B cell (primary cell): ENCODE measurements around the gene DNASE2. TPM values are rescaled to one million over a fixed set of nuclear protein-coding genes. Genes with fewer than 3 reads are reported as not detected.
A peak's percentile ranks its signal among the peaks of the same experiment; 100 is the strongest.

ENCODE experiments used
- ATAC-seq: fragments of 200-7000 bp; cut with Tn5 transposase; one replicate; pipeline ENCODE4 v1.10.0; 2021; ENCODE audit warnings: low read depth, mild to moderate bottlenecking, moderate number of reproducible peaks, moderate library complexity
- CTCF ChIA-PET: fragments of 350-600 bp; sonication (Branson Sonifier 250); formaldehyde crosslinking; loops from one replicate; lab custom pipeline; 2021; ENCODE audit warnings: antibody characterized with exemption, inconsistent platforms; lab: Charles Lee
- POLR2A ChIA-PET: fragments of 350-600 bp; sonication (Branson Sonifier 250); formaldehyde crosslinking; loops from one replicate; lab custom pipeline; 2021; ENCODE audit warnings: antibody characterized with exemption; lab: Charles Lee
- DNase-seq: peaks from one replicate; pipeline ENCODE4 v3.0.0; 2013
- H2AFZ ChIP-seq: 2 replicates; pipeline ENCODE4 v1.6.1; 2012; ENCODE audit warnings: mild to moderate bottlenecking, low read depth, low read length; ENCODE audit not compliant: insufficient read depth, poor library complexity, severe bottlenecking
- H3K27ac ChIP-seq, 2 donors: 1 replicate in 1 of 2; 2 replicates in 1 of 2; pipeline ENCODE4 v1.5.1; 2012 to 2013; ENCODE audit warnings: low read length in 2 of 2, mild to moderate bottlenecking in 2 of 2, moderate library complexity in 1 of 2
- H3K27me3 ChIP-seq, 4 experiments: fragments of 200-600 bp in 1 of 4; sonication (generic) in 1 of 4; replicated peaks in 1 of 4; 1 replicate in 2 of 4; 2 replicates in 2 of 4; pipeline versions ENCODE4 v1.6.1 to v1.7.0; 2013 to 2016; ENCODE audit warnings: low read length in 3 of 4, mild to moderate bottlenecking in 2 of 4, mixed read lengths in 1 of 4, moderate library complexity in 1 of 4; ENCODE audit not compliant: insufficient read depth in 4 of 4, control insufficient read depth in 3 of 4; ENCODE audit errors: control extremely low read depth in 1 of 4
- H3K36me3 ChIP-seq, 2 experiments: replicated peaks in 1 of 2; 1 replicate in 1 of 2; 2 replicates in 1 of 2; pipeline versions ENCODE4 v1.6.1 to v1.7.1; 2013; ENCODE audit warnings: low read length in 1 of 2; ENCODE audit not compliant: insufficient read depth in 2 of 2, control insufficient read depth in 1 of 2; ENCODE audit errors: control extremely low read depth in 1 of 2, extremely low read depth in 1 of 2
- H3K4me1 ChIP-seq, 2 donors: fragments of 200-600 bp in 1 of 2; sonication (generic) in 1 of 2; 1 replicate in 1 of 2; 2 replicates in 1 of 2; pipeline versions ENCODE4 v1.5.1 to v1.6.1; 2013 to 2017; ENCODE audit warnings: low read length in 2 of 2; ENCODE audit not compliant: control insufficient read depth in 2 of 2, insufficient read depth in 2 of 2
- H3K4me2 ChIP-seq: replicated peaks from 2 replicates; pipeline ENCODE3; 2012; ENCODE audit warnings: mild to moderate bottlenecking, low read depth, low read length; ENCODE audit not compliant: poor library complexity, severe bottlenecking
- H3K4me3 ChIP-seq, 5 experiments: fragments of 200-600 bp in 1 of 5; sonication (generic) in 1 of 5; 1 replicate in 3 of 5; 2 replicates in 2 of 5; pipeline versions ENCODE4 v1.5.1 to v1.7.0; 2011 to 2016; ENCODE audit warnings: low read length in 4 of 5, mild to moderate bottlenecking in 4 of 5, low read depth in 2 of 5, control low read depth in 1 of 5, moderate library complexity in 1 of 5; ENCODE audit not compliant: insufficient read depth in 1 of 5; ENCODE audit errors: control extremely low read depth in 1 of 5, extremely low read depth in 1 of 5
- H3K79me2 ChIP-seq: fragments of 200-600 bp; sonication (generic); one replicate; pipeline ENCODE4 v1.6.0; 2016; ENCODE audit warnings: low read length; ENCODE audit not compliant: control insufficient read depth, insufficient read depth
- H3K9ac ChIP-seq: fragments of 200-600 bp; sonication (generic); 2 replicates; pipeline ENCODE4 v1.6.1; 2017; ENCODE audit warnings: mild to moderate bottlenecking, low read length, moderate library complexity
- H3K9me3 ChIP-seq, 3 donors: one replicate each; pipeline versions ENCODE4 v1.6.1 to v1.7.1; 2013; ENCODE audit warnings: low read length in 2 of 3; ENCODE audit not compliant: control insufficient read depth in 2 of 3, insufficient read depth in 1 of 3; ENCODE audit errors: control extremely low read depth in 1 of 3
- H4K20me1 ChIP-seq: 2 replicates; pipeline ENCODE4 v1.6.0; 2012; ENCODE audit warnings: mild to moderate bottlenecking, low read length; ENCODE audit not compliant: insufficient read depth, control insufficient read depth, poor library complexity, severe bottlenecking
- H3K27ac Mint-ChIP-seq: one replicate; pipeline ENCODE4 v1.8.0; 2021; ENCODE audit warnings: mixed read lengths
- H3K27me3 Mint-ChIP-seq: one replicate; pipeline ENCODE4 v1.8.0; 2021; ENCODE audit warnings: mixed read lengths
- H3K4me1 Mint-ChIP-seq: one replicate; pipeline ENCODE4 v1.8.0; 2021; ENCODE audit warnings: mixed read lengths
- H3K4me3 Mint-ChIP-seq: one replicate; pipeline ENCODE4 v1.8.0; 2021; ENCODE audit warnings: mixed read lengths
- H3K9me3 Mint-ChIP-seq: one replicate; pipeline ENCODE4 v1.8.0; 2022; ENCODE audit warnings: mixed read lengths; ENCODE audit not compliant: insufficient read depth
- CTCF ChIP-seq: fragments of 200-600 bp; IDR thresholded peaks from one replicate; pipeline ENCODE4 v1.8.0; 2022; ENCODE audit warnings: antibody characterized with exemption, mild to moderate bottlenecking
- EZH2 ChIP-seq: IDR thresholded peaks from 2 replicates; pipeline ENCODE4 v1.6.1; 2012; ENCODE audit warnings: borderline replicate concordance, low read depth, mild to moderate bottlenecking, moderate library complexity, low read length; ENCODE audit not compliant: insufficient read depth, poor library complexity, severe bottlenecking
- WGBS: methylation state at CpG from one replicate; pipeline ENCODE4 v1.1.5; 2013; ENCODE audit warnings: missing lambda C conversion rate; ENCODE audit not compliant: insufficient coverage; 5-methylcytosine and 5-hydroxymethylcytosine counted together
- intact Hi-C: fragments of 100-400 bp; cut with micrococcal nuclease; formaldehyde crosslinking; loops from one replicate; pipeline ENCODE4 v1.10.0; 2022
- polyA plus RNA-seq: library from polyadenylated mRNA; depleted of rRNA; stranded (reverse); fragments of >200 nt; gene quantifications from 2 replicates; pipeline ENCODE4 v1.2.3, GENCODE V29; 2012
- total RNA-seq, 2 donors: library from RNA; stranded (reverse); fragments of 120-200 nt in 1 of 2; gene quantifications; 1 replicate in 1 of 2; 2 replicates in 1 of 2; pipeline versions ENCODE4 v1.2.3 to v1.2.4, GENCODE V29; 2013 to 2022

DNASE2 gene
- total and polyA plus RNA-seq, 2 donors (not counting 1 experiment from before 2014, with no cell fraction given), result 24.9 to 26.6 TPM

GRCh38 chr19:12866416-12867119 is 14.7 kb downstream of the DNASE2 start:
- H3K36me3 ChIP-seq, result no peaks in the 10 kb centered on the region
- no peak for ATAC-seq
- no peaks in the 10 kb centered on the region for H4K20me1 ChIP-seq
- H3K27ac ChIP-seq, result no peak overlapping the region
- TF ChIP-seq EZH2 (no peak), CTCF (no peak)
- Mint-ChIP-seq H3K27ac (no peak overlapping the region), H3K9me3 (no peaks in the 10 kb centered on the region), H3K27me3 (peaks cover 6% of the 10 kb centered on the region), H3K4me1 (peaks cover 8% of the 10 kb centered on the region), H3K4me3 (peak overlapping the region; percentile 91)
- peak overlapping the region; percentile 88 for H3K4me2 ChIP-seq
- ChIA-PET POLR2A (no interaction called here), CTCF (no interaction called here)
- H3K27me3 ChIP-seq, result peaks cover 0 to 2% (median 0%) of the 10 kb centered on the region in 4 experiments
- H2AFZ ChIP-seq, result peak overlapping the region; percentile 84
- 97% methylated on average over 18 of the region's 29 CpGs for WGBS
- H3K4me1 ChIP-seq, result peaks cover 0 to 11% of the 10 kb centered on the region in 2 donors
- H3K9ac ChIP-seq, result peak overlapping the region; percentile 67
- no peaks in the 10 kb centered on the region for H3K79me2 ChIP-seq
- peak; percentile 25 for DNase-seq
- intact Hi-C loops, result loop anchor here (2.0 kb wide), 1 partner anchor 14 kb away; the partner anchor contains the start of gene DNASE2
- peak overlapping the region in 3 of 5 experiments; percentile 60 to 70 (median 65) for H3K4me3 ChIP-seq
- H3K9me3 ChIP-seq, result no peaks in the 10 kb centered on the region

- Histone ChIP-seq H3K4me2 (no peak overlapping the region), H3K4me3 (no peak overlapping the region), H4K20me1 (no peaks in the 10 kb centered on the region), H2AFZ (no peak overlapping the region), H3K9me3 (no peaks in the 10 kb centered on the region), H3K79me2 (no peaks in the 10 kb centered on the region), H3K4me1 (peaks cover 0 to 11% of the 10 kb centered on the region in 2 donors), H3K27me3 (peaks cover 0 to 2% (median 0%) of the 10 kb centered on the region in 4 experiments), H3K9ac (no peak overlapping the region), H3K36me3 (no peaks in the 10 kb centered on the region), H3K27ac (no peak overlapping the region)
- Mint-ChIP-seq H3K4me1 (peaks cover 8% of the 10 kb centered on the region), H3K9me3 (no peaks in the 10 kb centered on the region), H3K27ac (no peak overlapping the region), H3K27me3 (peaks cover 10% of the 10 kb centered on the region), H3K4me3 (peak overlapping the region; percentile 74)
- ATAC-seq, result no peak
- ChIA-PET CTCF (no interaction called here), POLR2A (interaction anchor here (0.5 kb wide), 1 partner anchor 16 kb away, joined by 3 read pairs; no protein-coding TSS in a partner anchor)
- TF ChIP-seq EZH2, result no peak
- no peak for TF ChIP-seq CTCF
- 95% methylated on average over 19 of the region's 19 CpGs for WGBS
- DNase-seq, result peak; percentile 25
- intact Hi-C loops, result loop anchor here (2.0 kb wide), 1 partner anchor 15 kb away; the partner anchor contains the start of gene DNASE2
Measured at GRCh38 chr19:12865746-12866415, 15.4 kb downstream of the DNASE2 start.
